Endothelial cell of umbilical vein (primary cell): Measurements from ENCODE around the gene NFKB1. TPM values are rescaled to one million over a fixed set of nuclear protein-coding genes. Genes with fewer than 3 reads are reported as not detected.

Source experiments
- BruUV-seq: library from RNA; stranded (reverse); fragments of 400-500 nt; replicated peaks from 2 replicates; lab custom pipeline; 2021; lab: Mats Ljungman, UMichigan
- CTCF ChIA-PET: fragments of 300-600, 350-600 bp; sonication (Branson Sonifier 250); formaldehyde crosslinking; loops from one replicate; lab custom pipeline; 2021; ENCODE audit warnings: antibody characterized with exemption, inconsistent platforms; lab: Charles Lee
- POLR2A ChIA-PET: fragments of 300-600, 350-600 bp; sonication (Branson Sonifier 250); formaldehyde crosslinking; loops from one replicate; lab custom pipeline; 2021; ENCODE audit warnings: antibody characterized with exemption, inconsistent platforms; lab: Charles Lee
- DNase-seq: peaks from one replicate; pipeline ENCODE4 v3.0.0-alpha.2; 2011; ENCODE audit warnings: low read depth, low spot score
- FAIRE-seq: peaks from 2 replicates; lab custom pipeline; 2011; peaks lifted over from hg19 to GRCh38; lab: Jason Lieb, UNC
- H2AFZ ChIP-seq: 2 replicates; pipeline ENCODE4 v1.6.0; 2012; ENCODE audit warnings: low read depth, low read length, control low read depth, inconsistent platforms
- H3K27ac ChIP-seq: 2 replicates; pipeline ENCODE4 v1.5.1; 2011; ENCODE audit warnings: low read depth, mild to moderate bottlenecking, control low read depth, low read length, moderate library complexity; ENCODE audit not compliant: insufficient read depth
- H3K27me3 ChIP-seq, 2 experiments: 2 replicates each; pipeline versions ENCODE4 v1.6.0 to v1.6.1; 2011; ENCODE audit warnings: low read length in 2 of 2, mixed read lengths in 1 of 2; ENCODE audit not compliant: control insufficient read depth in 2 of 2, insufficient read depth in 2 of 2
- H3K36me3 ChIP-seq, 2 experiments: 2 replicates in 1 of 2; 3 replicates in 1 of 2; pipeline ENCODE4 v1.5.1; 2011; ENCODE audit warnings: low read length in 2 of 2, mild to moderate bottlenecking in 1 of 2, moderate library complexity in 1 of 2; ENCODE audit not compliant: control insufficient read depth in 2 of 2, insufficient read depth in 2 of 2; ENCODE audit errors: extremely low read depth in 1 of 2
- H3K4me1 ChIP-seq: 3 replicates; pipeline ENCODE4 v1.5.1; 2011; ENCODE audit warnings: mild to moderate bottlenecking, low read length; ENCODE audit not compliant: control insufficient read depth, insufficient read depth; ENCODE audit errors: extremely low read depth
- H3K4me2 ChIP-seq: 2 replicates; pipeline ENCODE4 v1.6.1; 2011; ENCODE audit warnings: low read length, control low read depth, mixed read lengths; ENCODE audit not compliant: insufficient read depth
- H3K4me3 ChIP-seq, 3 experiments: fragments of 200-600 bp in 1 of 3; sonication (generic), shearing (Covaris generic) in 1 of 3; replicated peaks in 1 of 3; 2 replicates each; pipeline ENCODE4 v1.5.1; 2011 to 2016; ENCODE audit warnings: control low read depth in 3 of 3, low read length in 3 of 3, mild to moderate bottlenecking in 2 of 3, inconsistent platforms in 1 of 3, low read depth in 1 of 3, moderate library complexity in 1 of 3; ENCODE audit not compliant: insufficient read depth in 1 of 3
- H3K79me2 ChIP-seq: 2 replicates; pipeline ENCODE4 v1.6.0; 2012; ENCODE audit warnings: low read length, inconsistent platforms; ENCODE audit not compliant: control insufficient read depth, insufficient read depth
- H3K9ac ChIP-seq: replicated peaks from 2 replicates; pipeline ENCODE3; 2011; ENCODE audit warnings: low read length, control low read depth; ENCODE audit not compliant: insufficient read depth; ENCODE audit errors: extremely low read depth
- H3K9me1 ChIP-seq: replicated peaks from 3 replicates; pipeline ENCODE4 v1.6.0; 2011; ENCODE audit warnings: mild to moderate bottlenecking, low read length; ENCODE audit not compliant: control insufficient read depth, insufficient read depth; ENCODE audit errors: extremely low read depth
- H3K9me3 ChIP-seq: replicated peaks from 2 replicates; pipeline ENCODE4 v1.5.1; 2012; ENCODE audit warnings: low read length, inconsistent platforms; ENCODE audit not compliant: control insufficient read depth, insufficient read depth
- H4K20me1 ChIP-seq: replicated peaks from 2 replicates; pipeline ENCODE3; 2011; ENCODE audit warnings: mild to moderate bottlenecking, low read length; ENCODE audit not compliant: control insufficient read depth, insufficient read depth; ENCODE audit errors: extremely low read depth
- EZH2 ChIP-seq: IDR thresholded peaks from 2 replicates; pipeline ENCODE4 v1.6.1; 2012; ENCODE audit warnings: borderline replicate concordance, low read depth, mild to moderate bottlenecking, moderate library complexity, low read length, inconsistent platforms; ENCODE audit not compliant: severe bottlenecking
- FOS ChIP-seq: IDR thresholded peaks from 2 replicates; pipeline ENCODE4 v1.6.1; 2011; ENCODE audit warnings: mild to moderate bottlenecking, low read length, moderate library complexity, borderline replicate concordance; ENCODE audit not compliant: insufficient read depth
- GATA2 ChIP-seq: IDR thresholded peaks from 2 replicates; pipeline ENCODE4 v1.7.0; 2011; ENCODE audit warnings: low read depth, mild to moderate bottlenecking, moderate library complexity, mixed read lengths, low read length; ENCODE audit not compliant: insufficient read length, insufficient read depth
- JUN ChIP-seq: IDR thresholded peaks from 2 replicates; pipeline ENCODE4 v1.6.1; 2011; ENCODE audit warnings: borderline replicate concordance, low read depth; ENCODE audit not compliant: insufficient read length, insufficient read depth
- MYC ChIP-seq: IDR thresholded peaks from one replicate; pipeline ENCODE4 v1.6.1; 2011; ENCODE audit warnings: mild to moderate bottlenecking, low read depth, low read length
- POLR2AphosphoS5 ChIP-seq: IDR thresholded peaks from 2 replicates; pipeline ENCODE4 v1.6.1; 2012; ENCODE audit warnings: low read depth, mild to moderate bottlenecking, control low read depth, low read length, moderate library complexity; ENCODE audit not compliant: insufficient read depth
- dilution Hi-C: fragments of 300-500 bp; cut with MboI; formaldehyde crosslinking; loops from one replicate; pipeline ENCODE4 v1.15.0; 2019; ENCODE audit warnings: low sequenced_read_pairs; ENCODE audit not compliant: extremely low pct_ligation_motif_present
- intact Hi-C: fragments of 100-400 bp; cut with micrococcal nuclease; formaldehyde crosslinking; loops from one replicate; pipeline ENCODE4 v1.10.0; 2022
- polyA plus RNA-seq, 4 experiments: library from polyadenylated mRNA; depleted of rRNA in 3 of 4; stranded (reverse) in 3 of 4; unstranded in 1 of 4; fragments of >200 nt; gene quantifications; 2 replicates each; pipeline versions ENCODE4 v1.2.1 to v1.2.3, GENCODE V29; 2011 to 2012; ENCODE audit warnings: missing spikeins in 1 of 4
- total RNA-seq: library from RNA; stranded (reverse); gene quantifications from 2 replicates; pipeline ENCODE4 v1.2.3, GENCODE V29; 2021
- TF ChIP-seq, protein P1 (sequence below), 2 donors: IDR thresholded peaks; 1 replicate in 1 of 2; 2 replicates in 1 of 2; pipeline ENCODE4 v1.5.1; 2011; ENCODE audit warnings: low read length in 2 of 2, mild to moderate bottlenecking in 2 of 2, moderate library complexity in 2 of 2, control low read depth in 1 of 2, inconsistent platforms in 1 of 2, low read depth in 1 of 2; ENCODE audit not compliant: insufficient read depth in 1 of 2; ENCODE audit errors: extremely low read depth in 1 of 2
- TF ChIP-seq, protein P2 (sequence below): IDR thresholded peaks from 2 replicates; pipeline ENCODE4 v1.6.1; 2011; ENCODE audit not compliant: insufficient read depth, insufficient read length

The NFKB1 gene
- total and polyA plus RNA-seq, 2 donors (not counting 3 experiments of a cell fraction or from before 2014, with no cell fraction given) = 21.3 to 41.4 TPM

DNA sequence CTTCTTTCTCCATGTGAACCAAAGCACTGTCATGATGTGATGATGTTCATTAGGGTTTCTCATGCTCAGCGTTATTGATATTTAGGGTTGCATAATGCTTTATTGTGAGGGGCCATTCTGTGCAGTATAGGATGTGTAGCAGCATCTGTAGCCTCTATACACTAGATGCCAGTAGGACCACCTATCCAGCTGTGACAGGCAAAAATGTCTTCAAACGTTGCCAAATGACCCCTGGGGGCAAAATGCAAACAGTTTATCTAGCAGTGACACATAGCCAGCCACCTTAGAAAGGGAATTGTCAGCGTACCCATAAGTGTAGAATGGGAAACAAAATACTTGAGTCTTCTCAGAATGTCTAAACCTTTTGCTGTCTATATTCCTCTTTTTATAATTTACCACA is 18.8 kb downstream of the NFKB1 start:
- H3K9me1 ChIP-seq = no peaks in the 10 kb centered on the region
- H3K9ac ChIP-seq = no peak overlapping the region
- no peaks in the 10 kb centered on the region for H3K36me3 ChIP-seq
- no peak overlapping the region for H3K4me2 ChIP-seq
- TF ChIP-seq, protein P1, sequence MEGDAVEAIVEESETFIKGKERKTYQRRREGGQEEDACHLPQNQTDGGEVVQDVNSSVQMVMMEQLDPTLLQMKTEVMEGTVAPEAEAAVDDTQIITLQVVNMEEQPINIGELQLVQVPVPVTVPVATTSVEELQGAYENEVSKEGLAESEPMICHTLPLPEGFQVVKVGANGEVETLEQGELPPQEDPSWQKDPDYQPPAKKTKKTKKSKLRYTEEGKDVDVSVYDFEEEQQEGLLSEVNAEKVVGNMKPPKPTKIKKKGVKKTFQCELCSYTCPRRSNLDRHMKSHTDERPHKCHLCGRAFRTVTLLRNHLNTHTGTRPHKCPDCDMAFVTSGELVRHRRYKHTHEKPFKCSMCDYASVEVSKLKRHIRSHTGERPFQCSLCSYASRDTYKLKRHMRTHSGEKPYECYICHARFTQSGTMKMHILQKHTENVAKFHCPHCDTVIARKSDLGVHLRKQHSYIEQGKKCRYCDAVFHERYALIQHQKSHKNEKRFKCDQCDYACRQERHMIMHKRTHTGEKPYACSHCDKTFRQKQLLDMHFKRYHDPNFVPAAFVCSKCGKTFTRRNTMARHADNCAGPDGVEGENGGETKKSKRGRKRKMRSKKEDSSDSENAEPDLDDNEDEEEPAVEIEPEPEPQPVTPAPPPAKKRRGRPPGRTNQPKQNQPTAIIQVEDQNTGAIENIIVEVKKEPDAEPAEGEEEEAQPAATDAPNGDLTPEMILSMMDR (IDR thresholded peaks at IDR 0.05; ENCODE audit: extremely low read depth in 1 of 2, insufficient read depth in 1 of 2, low read depth in 1 of 2, low read length in 2 of 2) = no peak
- no peak for TF ChIP-seq GATA2
- TF ChIP-seq EZH2 = no peak
- TF ChIP-seq MYC = no peak
- TF ChIP-seq POLR2AphosphoS5 = no peak
- no peak for TF ChIP-seq JUN
- no peak overlapping the region for H3K4me3 ChIP-seq
- H3K27ac ChIP-seq = no peak overlapping the region
- H4K20me1 ChIP-seq = peaks cover 1% of the 10 kb centered on the region
- no peaks in the 10 kb centered on the region for H3K27me3 ChIP-seq
- BruUV-seq = no TSS peak
- H3K79me2 ChIP-seq = peaks cover 72% of the 10 kb centered on the region
- H2AFZ ChIP-seq = no peak overlapping the region
- FAIRE-seq = no peak
- dilution Hi-C loops (no loop called here), intact Hi-C loops (no loop called here)
- no peaks in the 10 kb centered on the region for H3K4me1 ChIP-seq
- ChIA-PET POLR2A (no interaction called here), CTCF (interaction anchor here (0.7 to 0.8 kb wide), 3 partner anchors 11 to 89 kb away, joined by 3 to 4 read pairs (median 3); no protein-coding TSS in a partner anchor)
- no peaks in the 10 kb centered on the region for H3K9me3 ChIP-seq
- no peak for DNase-seq

DNA sequence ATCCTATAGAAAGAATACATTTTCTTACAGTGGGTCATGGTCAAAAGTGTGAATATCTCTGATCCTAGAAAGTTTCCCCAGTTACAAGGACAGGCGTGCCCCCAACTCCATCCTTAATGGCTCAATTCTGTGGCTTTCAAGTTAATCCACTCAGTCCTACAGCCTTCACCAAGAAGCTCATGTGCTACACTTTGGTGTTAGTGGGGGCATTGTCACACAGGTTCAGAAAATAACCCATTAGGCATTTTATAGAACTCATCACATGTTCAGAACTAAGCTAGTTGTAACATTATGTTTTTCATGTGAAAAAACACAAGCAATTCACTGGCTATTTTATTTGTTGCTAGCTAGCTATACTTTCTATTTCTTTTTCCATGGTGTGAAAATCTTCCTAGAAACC is 20.4 kb downstream of the NFKB1 start:
- intact Hi-C loops = no loop called here
- dilution Hi-C loops = no loop called here
- Histone ChIP-seq H3K27me3 (no peaks in the 10 kb centered on the region), H3K36me3 (no peaks in the 10 kb centered on the region), H3K9me1 (no peaks in the 10 kb centered on the region), H3K27ac (no peak overlapping the region), H3K9me3 (no peaks in the 10 kb centered on the region), H2AFZ (no peak overlapping the region), H4K20me1 (peaks cover 2% of the 10 kb centered on the region), H3K4me1 (no peaks in the 10 kb centered on the region), H3K4me3 (no peak overlapping the region), H3K9ac (no peak overlapping the region), H3K4me2 (no peak overlapping the region), H3K79me2 (peaks cover 66% of the 10 kb centered on the region)
- no TSS peak for BruUV-seq
- no peak for DNase-seq
- FAIRE-seq = no peak
- TF ChIP-seq, protein P1 (IDR thresholded peaks at IDR 0.05; ENCODE audit: extremely low read depth in 1 of 2, insufficient read depth in 1 of 2, low read depth in 1 of 2, low read length in 2 of 2) = no peak
- TF ChIP-seq FOS (no peak), JUN (no peak)
- TF ChIP-seq, protein P2, sequence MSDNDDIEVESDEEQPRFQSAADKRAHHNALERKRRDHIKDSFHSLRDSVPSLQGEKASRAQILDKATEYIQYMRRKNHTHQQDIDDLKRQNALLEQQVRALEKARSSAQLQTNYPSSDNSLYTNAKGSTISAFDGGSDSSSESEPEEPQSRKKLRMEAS = no peak
- ChIA-PET POLR2A (no interaction called here), CTCF (no interaction called here)
